ENCODE measurements around the gene CRABP2.

Gene CRABP2

GRCh38 chr1:156705321-156705917, at the start of gene CRABP2:
CRABP2 (minus strand) TSS chr1:156705583; CDS start chr1:156705446, 137 bp downstream.
- peaks cover 20% of the 10 kb centered on the region for H3K4me1 ChIP-seq (ENCODE audit: low read depth, poor library complexity, severe bottlenecking)
- H3K4me2 ChIP-seq, result peak within 1 kb of the TSS; percentile 79
- H3K27me3 ChIP-seq (ENCODE audit: insufficient read depth, low read depth), result peaks cover 92% of the 10 kb centered on the region
- no peak within 1 kb of the TSS for H3K27ac ChIP-seq
- peak within 1 kb of the TSS; percentile 91 for H3K4me3 ChIP-seq (IDR thresholded peaks at IDR 0.05; ENCODE audit: insufficient read depth, low read depth, low read length)
- peak within 1 kb of the TSS; percentile 72 for H2AFZ ChIP-seq (ENCODE audit: low read depth)
- TF ChIP-seq, protein P1, sequence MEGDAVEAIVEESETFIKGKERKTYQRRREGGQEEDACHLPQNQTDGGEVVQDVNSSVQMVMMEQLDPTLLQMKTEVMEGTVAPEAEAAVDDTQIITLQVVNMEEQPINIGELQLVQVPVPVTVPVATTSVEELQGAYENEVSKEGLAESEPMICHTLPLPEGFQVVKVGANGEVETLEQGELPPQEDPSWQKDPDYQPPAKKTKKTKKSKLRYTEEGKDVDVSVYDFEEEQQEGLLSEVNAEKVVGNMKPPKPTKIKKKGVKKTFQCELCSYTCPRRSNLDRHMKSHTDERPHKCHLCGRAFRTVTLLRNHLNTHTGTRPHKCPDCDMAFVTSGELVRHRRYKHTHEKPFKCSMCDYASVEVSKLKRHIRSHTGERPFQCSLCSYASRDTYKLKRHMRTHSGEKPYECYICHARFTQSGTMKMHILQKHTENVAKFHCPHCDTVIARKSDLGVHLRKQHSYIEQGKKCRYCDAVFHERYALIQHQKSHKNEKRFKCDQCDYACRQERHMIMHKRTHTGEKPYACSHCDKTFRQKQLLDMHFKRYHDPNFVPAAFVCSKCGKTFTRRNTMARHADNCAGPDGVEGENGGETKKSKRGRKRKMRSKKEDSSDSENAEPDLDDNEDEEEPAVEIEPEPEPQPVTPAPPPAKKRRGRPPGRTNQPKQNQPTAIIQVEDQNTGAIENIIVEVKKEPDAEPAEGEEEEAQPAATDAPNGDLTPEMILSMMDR (conservative IDR thresholded peaks at IDR 0.05; ENCODE audit: low read depth, low read length), result no peak
- no peaks in the 10 kb centered on the region for H4K20me1 ChIP-seq (ENCODE audit: insufficient read depth)
- peak within 1 kb of the TSS; percentile 10; the same call in 1 of the 2 replicates for H3K9ac ChIP-seq
- H3K36me3 ChIP-seq (ENCODE audit: insufficient read depth), result no peaks in the 10 kb centered on the region
- no peaks in the 10 kb centered on the region for H3K79me2 ChIP-seq (ENCODE audit: insufficient read depth, low read depth)

DNA sequence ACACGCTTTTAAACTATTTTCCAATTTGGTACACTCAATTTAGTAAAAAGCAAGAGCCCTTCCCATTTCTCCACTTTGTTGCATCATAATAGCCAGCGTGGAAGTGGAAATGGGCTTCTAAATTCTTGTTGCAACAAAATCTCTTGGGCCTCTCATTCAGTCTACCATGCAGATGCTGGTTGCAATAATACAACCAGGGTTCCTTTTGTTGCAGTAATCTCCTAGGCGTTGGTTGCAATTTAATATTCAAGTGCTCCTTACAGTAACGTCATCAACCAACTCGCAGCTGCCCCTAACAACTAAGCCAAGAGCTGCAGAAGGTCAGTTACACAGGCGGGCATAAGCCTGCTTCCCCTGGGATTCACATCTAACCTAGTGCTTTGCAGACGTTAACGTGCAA, 48.8 kb upstream of the CRABP2 start:
- no peak overlapping the region for H2AFZ ChIP-seq (ENCODE audit: low read depth)
- H3K4me3 ChIP-seq (IDR thresholded peaks at IDR 0.05; ENCODE audit: insufficient read depth, low read depth, low read length), result no peak overlapping the region
- H3K36me3 ChIP-seq (ENCODE audit: insufficient read depth), result no peaks in the 10 kb centered on the region
- no peak overlapping the region for H3K4me2 ChIP-seq
- H3K4me1 ChIP-seq (ENCODE audit: low read depth, poor library complexity, severe bottlenecking), result peaks cover 16% of the 10 kb centered on the region
- H3K27me3 ChIP-seq (ENCODE audit: insufficient read depth, low read depth), result no peaks in the 10 kb centered on the region
- H4K20me1 ChIP-seq (ENCODE audit: insufficient read depth), result no peaks in the 10 kb centered on the region
- TF ChIP-seq, protein P1 (conservative IDR thresholded peaks at IDR 0.05; ENCODE audit: low read depth, low read length), result no peak
- H3K9ac ChIP-seq, result no peak overlapping the region
- no peak overlapping the region for H3K27ac ChIP-seq
- H3K79me2 ChIP-seq (ENCODE audit: insufficient read depth, low read depth), result peaks cover 45% of the 10 kb centered on the region

DNA sequence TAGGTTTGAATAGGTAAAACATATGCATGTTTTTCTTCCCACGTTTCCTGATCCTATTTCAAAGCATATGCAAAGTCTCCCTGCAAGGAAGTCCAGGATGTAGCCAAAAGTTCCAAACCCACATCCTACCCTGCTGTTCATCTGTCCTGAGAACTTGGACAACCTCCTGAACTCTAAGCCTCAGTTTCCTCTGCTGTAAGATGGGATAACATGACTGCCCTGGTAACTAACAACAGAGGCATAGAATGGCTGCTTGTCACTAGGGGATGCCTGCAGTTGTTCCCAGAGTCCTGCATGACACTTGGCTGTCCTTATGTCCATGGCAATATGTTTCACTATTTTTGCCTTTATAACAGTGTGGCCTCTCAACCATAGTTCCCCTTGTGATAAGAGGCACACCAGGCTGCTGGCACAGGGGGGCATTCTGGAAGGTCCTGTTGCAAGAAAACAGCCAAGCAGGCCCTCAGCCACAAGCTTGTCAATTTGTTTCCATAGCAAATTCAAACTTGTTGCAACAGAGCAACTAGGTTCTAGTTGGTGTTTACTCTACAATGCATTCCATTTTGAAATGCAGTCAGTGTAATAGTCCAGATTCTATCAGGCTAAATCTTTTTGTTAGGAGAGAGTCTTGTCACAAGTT, 47.6 kb upstream of the CRABP2 start:
- Histone ChIP-seq H3K4me1 (ENCODE audit: low read depth, poor library complexity, severe bottlenecking) (peaks cover 24% of the 10 kb centered on the region), H3K9ac (peak overlapping the region; percentile 92; the same call in 1 of the 2 replicates), H3K27ac (peak overlapping the region; percentile 77; the same call in 1 of the 2 replicates), H3K4me3 (IDR thresholded peaks at IDR 0.05; ENCODE audit: insufficient read depth, low read depth, low read length) (peak overlapping the region; percentile 100), H2AFZ (ENCODE audit: low read depth) (no peak overlapping the region), H3K4me2 (peak overlapping the region; percentile 69), H3K27me3 (ENCODE audit: insufficient read depth, low read depth) (no peaks in the 10 kb centered on the region), H4K20me1 (ENCODE audit: insufficient read depth) (no peaks in the 10 kb centered on the region), H3K79me2 (ENCODE audit: insufficient read depth, low read depth) (peaks cover 58% of the 10 kb centered on the region), H3K36me3 (ENCODE audit: insufficient read depth) (no peaks in the 10 kb centered on the region)
- TF ChIP-seq, protein P1 (conservative IDR thresholded peaks at IDR 0.05; ENCODE audit: low read depth, low read length), result no peak

GRCh38 chr1:156751757-156752481, 46.5 kb upstream of the CRABP2 start:
- no peaks in the 10 kb centered on the region for H4K20me1 ChIP-seq (ENCODE audit: insufficient read depth)
- H3K4me2 ChIP-seq, result peak overlapping the region; percentile 69
- H3K27ac ChIP-seq, result peak overlapping the region; percentile 77
- peak overlapping the region; percentile 100 for H3K4me3 ChIP-seq (IDR thresholded peaks at IDR 0.05; ENCODE audit: insufficient read depth, low read depth, low read length)
- H3K27me3 ChIP-seq (ENCODE audit: insufficient read depth, low read depth), result no peaks in the 10 kb centered on the region
- peak overlapping the region; percentile 83 for H2AFZ ChIP-seq (ENCODE audit: low read depth)
- TF ChIP-seq, protein P1 (conservative IDR thresholded peaks at IDR 0.05; ENCODE audit: low read depth, low read length), result 0 out of 2 replicates have a peak, but pooled peaks have one; percentile 34
- peaks cover 32% of the 10 kb centered on the region for H3K4me1 ChIP-seq (ENCODE audit: low read depth, poor library complexity, severe bottlenecking)
- peak overlapping the region; percentile 92 for H3K9ac ChIP-seq
- H3K36me3 ChIP-seq (ENCODE audit: insufficient read depth), result no peaks in the 10 kb centered on the region
- peaks cover 67% of the 10 kb centered on the region for H3K79me2 ChIP-seq (ENCODE audit: insufficient read depth, low read depth)
